GM18499 (cell line): ENCODE data around the gene AURKA.

Source experiments
- ATAC-seq: cut with Tn5 transposase; IDR thresholded peaks from one replicate; pipeline ENCODE4 v1.9.1; 2021; ENCODE audit warnings: moderate number of reproducible peaks; ENCODE audit not compliant: insufficient read depth, unreplicated experiment

The AURKA gene

GRCh38 chr20:56322681-56323080, 69.3 kb downstream of the AURKA start:
- no peak for ATAC-seq
